ENCODE results near the gene NEDD4L.

- TF ChIP-seq, protein P1, sequence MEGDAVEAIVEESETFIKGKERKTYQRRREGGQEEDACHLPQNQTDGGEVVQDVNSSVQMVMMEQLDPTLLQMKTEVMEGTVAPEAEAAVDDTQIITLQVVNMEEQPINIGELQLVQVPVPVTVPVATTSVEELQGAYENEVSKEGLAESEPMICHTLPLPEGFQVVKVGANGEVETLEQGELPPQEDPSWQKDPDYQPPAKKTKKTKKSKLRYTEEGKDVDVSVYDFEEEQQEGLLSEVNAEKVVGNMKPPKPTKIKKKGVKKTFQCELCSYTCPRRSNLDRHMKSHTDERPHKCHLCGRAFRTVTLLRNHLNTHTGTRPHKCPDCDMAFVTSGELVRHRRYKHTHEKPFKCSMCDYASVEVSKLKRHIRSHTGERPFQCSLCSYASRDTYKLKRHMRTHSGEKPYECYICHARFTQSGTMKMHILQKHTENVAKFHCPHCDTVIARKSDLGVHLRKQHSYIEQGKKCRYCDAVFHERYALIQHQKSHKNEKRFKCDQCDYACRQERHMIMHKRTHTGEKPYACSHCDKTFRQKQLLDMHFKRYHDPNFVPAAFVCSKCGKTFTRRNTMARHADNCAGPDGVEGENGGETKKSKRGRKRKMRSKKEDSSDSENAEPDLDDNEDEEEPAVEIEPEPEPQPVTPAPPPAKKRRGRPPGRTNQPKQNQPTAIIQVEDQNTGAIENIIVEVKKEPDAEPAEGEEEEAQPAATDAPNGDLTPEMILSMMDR (conservative IDR thresholded peaks at IDR 0.05): no peak
- TF ChIP-seq EZH2 (IDR thresholded peaks at IDR 0.05; ENCODE audit: low read depth): no peak
Observed at GRCh38 chr18:58168993-58169392, 125.0 kb downstream of the NEDD4L start.

All from PC-9 (cell line).